Testis (tissue), 3 donors: ENCODE data around the gene C14orf93. TPM values are rescaled to one million over a fixed set of nuclear protein-coding genes. Genes with fewer than 3 reads are reported as not detected.
"Not testable (repeated sequence)": the region's sequence is repeated elsewhere in the genome, so short reads cannot be mapped to it uniquely, and the experiment has no call there.

ENCODE experiments used
- DNase-seq: peaks from one replicate; pipeline ENCODE4 v3.0.0-alpha.2; 2019
- H3K27ac ChIP-seq, 2 donors: fragments of 200-600 bp; sonication (generic); one replicate each; pipeline ENCODE4 v1.5.1; 2019
- H3K27me3 ChIP-seq: fragments of 200-600 bp; sonication (generic); one replicate; pipeline ENCODE4 v1.5.1; 2019
- H3K36me3 ChIP-seq: fragments of 200-600 bp; sonication (generic); one replicate; pipeline ENCODE4 v1.5.1; 2017; ENCODE audit warnings: low read depth; ENCODE audit errors: missing control alignments
- H3K4me1 ChIP-seq: fragments of 200-600 bp; sonication (generic); one replicate; pipeline ENCODE4 v1.5.1; 2019
- H3K4me3 ChIP-seq, 2 donors: fragments of 200-600 bp; sonication (generic); one replicate each; pipeline ENCODE4 v1.5.1; 2017 to 2019
- H3K9me3 ChIP-seq: fragments of 200-600 bp; sonication (generic); one replicate; pipeline ENCODE4 v1.5.1; 2017
- POLR2A ChIP-seq: fragments of 450-650 bp; IDR thresholded peaks from one replicate; pipeline ENCODE4 v1.6.1; 2017; ENCODE audit warnings: antibody characterized with exemption, mild to moderate bottlenecking, moderate library complexity
- WGBS, 2 donors: methylation state at CpG; one replicate each; pipeline ENCODE4 v1.1.5; 2018; 5-methylcytosine and 5-hydroxymethylcytosine counted together
- intact Hi-C: fragments of 100-400 bp; cut with DNase I; formaldehyde crosslinking; loops from one replicate; pipeline ENCODE4 v1.15.1; 2023; ENCODE audit warnings: low total_unique reads
- polyA plus RNA-seq: library from polyadenylated mRNA; stranded (reverse); fragments of 350-450 nt; fragmentation: Illumina TruSeq; extraction: RNeasy Lipid Tissue Mini Kit (QIAGEN cat#74804); gene quantifications from one replicate; pipeline ENCODE4 v1.2.3, GENCODE V29; 2014; ENCODE audit warnings: low read depth, low replicate concordance; ENCODE audit not compliant: insufficient read depth
- total RNA-seq, 2 donors: library from RNA; depleted of rRNA; stranded (reverse); fragments of >200 nt; gene quantifications; one replicate each; pipeline ENCODE4 v1.2.3, GENCODE V29; 2016
- TF ChIP-seq, protein P1 (sequence below), 3 experiments: fragments of 450-650 bp in 2 of 3; fragments of 200-600 bp in 1 of 3; sonication (generic) in 1 of 3; IDR thresholded peaks; one replicate each; pipeline ENCODE4 v1.5.1; 2016 to 2019; ENCODE audit warnings: antibody characterized with exemption in 3 of 3, mild to moderate bottlenecking in 2 of 3, moderate library complexity in 1 of 3

Gene C14orf93
- total and polyA plus RNA-seq, 3 donors from 2014 or later, result 4.5 to 17.5 (median 12.5) TPM

DNA sequence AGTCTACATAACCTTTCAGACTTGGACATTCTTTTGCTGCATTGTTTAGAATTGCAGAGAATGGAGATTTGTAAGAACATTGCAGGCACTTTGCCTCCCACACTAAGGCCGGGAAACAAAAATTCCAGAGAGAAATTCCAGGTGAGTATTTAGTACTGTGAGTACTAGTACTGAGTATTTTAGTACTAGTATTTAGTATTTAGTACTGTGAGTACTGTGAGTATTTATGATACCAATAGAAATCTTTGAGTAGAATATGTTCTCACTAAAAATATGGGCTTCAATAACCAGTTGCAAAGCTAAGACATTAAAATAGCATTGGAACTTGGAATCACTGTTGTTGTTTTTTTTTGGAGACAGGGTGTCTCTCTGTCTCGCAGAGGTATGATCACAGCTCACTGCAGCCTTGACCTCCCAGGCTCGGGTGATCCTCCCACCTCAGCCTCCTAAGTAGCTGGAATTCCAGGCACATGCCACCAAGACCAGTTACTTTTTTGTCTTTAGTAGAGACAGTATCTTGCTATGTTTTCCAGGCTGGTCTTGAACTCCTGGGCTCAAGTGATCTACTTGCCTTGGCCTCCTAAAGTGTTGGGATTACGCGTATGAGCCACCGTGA is 47.8 kb downstream of the C14orf93 start:
- DNase-seq, result no peak
- no peaks in the 10 kb centered on the region for H3K36me3 ChIP-seq
- WGBS, 2 donors, result 66 to 74% methylated on average over 6 of the region's 6 CpGs
- H3K27ac ChIP-seq, result no peak overlapping the region
- intact Hi-C loops, result no loop called here
- no peaks in the 10 kb centered on the region for H3K27me3 ChIP-seq
- no peaks in the 10 kb centered on the region for H3K9me3 ChIP-seq
- TF ChIP-seq, protein P1, sequence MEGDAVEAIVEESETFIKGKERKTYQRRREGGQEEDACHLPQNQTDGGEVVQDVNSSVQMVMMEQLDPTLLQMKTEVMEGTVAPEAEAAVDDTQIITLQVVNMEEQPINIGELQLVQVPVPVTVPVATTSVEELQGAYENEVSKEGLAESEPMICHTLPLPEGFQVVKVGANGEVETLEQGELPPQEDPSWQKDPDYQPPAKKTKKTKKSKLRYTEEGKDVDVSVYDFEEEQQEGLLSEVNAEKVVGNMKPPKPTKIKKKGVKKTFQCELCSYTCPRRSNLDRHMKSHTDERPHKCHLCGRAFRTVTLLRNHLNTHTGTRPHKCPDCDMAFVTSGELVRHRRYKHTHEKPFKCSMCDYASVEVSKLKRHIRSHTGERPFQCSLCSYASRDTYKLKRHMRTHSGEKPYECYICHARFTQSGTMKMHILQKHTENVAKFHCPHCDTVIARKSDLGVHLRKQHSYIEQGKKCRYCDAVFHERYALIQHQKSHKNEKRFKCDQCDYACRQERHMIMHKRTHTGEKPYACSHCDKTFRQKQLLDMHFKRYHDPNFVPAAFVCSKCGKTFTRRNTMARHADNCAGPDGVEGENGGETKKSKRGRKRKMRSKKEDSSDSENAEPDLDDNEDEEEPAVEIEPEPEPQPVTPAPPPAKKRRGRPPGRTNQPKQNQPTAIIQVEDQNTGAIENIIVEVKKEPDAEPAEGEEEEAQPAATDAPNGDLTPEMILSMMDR (IDR thresholded peaks at IDR 0.05), result no peak
- TF ChIP-seq POLR2A, result no peak
- H3K4me3 ChIP-seq, result no peak overlapping the region
- H3K4me1 ChIP-seq, result no peaks in the 10 kb centered on the region

DNA sequence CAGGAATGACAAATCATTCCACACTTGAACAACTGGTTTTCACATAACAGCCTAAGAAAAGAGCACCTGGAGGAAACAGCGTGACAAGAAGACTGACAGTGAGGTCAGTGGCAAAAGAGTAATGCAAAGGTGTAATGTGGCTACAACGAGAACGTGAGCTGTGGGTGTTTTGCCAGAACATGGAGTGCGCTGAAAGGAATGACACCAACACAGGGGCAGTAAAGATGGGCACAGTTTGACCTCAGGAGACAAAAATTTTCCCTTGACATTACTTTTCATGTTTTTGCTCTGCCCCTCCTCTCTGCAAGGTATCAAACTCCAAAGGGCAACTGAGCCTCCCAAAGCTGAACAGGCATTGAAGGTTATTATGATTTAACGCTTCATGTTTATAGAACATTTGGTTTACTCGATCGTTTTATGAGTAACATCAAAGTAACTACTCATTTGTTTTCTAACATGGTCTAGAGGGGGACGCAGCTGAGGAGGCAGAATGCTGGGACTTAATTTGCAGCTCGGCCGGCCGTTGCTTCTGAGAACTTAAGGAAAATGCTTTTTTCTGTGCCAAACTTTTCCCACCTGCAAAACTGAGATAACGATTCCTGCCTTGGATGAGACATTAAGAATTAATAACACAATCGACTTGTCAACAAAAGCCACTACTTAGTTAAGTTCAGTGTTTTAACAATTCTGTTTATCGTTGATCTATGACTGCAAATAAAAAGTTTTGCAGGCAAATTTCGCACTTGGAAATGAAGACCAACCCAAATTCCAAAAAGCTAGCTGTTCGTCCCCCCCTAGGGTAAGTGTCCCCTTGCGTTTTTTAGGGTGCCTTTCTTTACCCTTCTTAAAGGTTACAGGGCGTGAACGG is 54.0 kb downstream of the C14orf93 start:
- 15 to 19% methylated on average over 19 of the region's 19 CpGs for WGBS, 2 donors
- no peaks in the 10 kb centered on the region for H3K36me3 ChIP-seq
- H3K4me1 ChIP-seq, result no peaks in the 10 kb centered on the region
- no peak for DNase-seq
- H3K27me3 ChIP-seq, result no peaks in the 10 kb centered on the region
- H3K4me3 ChIP-seq, result peak overlapping the region; percentile 65 to 79
- peak overlapping the region; percentile 86 to 90 for H3K27ac ChIP-seq
- intact Hi-C loops, result no loop called here
- TF ChIP-seq POLR2A, result no peak
- TF ChIP-seq, protein P1 (IDR thresholded peaks at IDR 0.05), result no peak
- H3K9me3 ChIP-seq, result no peaks in the 10 kb centered on the region

DNA sequence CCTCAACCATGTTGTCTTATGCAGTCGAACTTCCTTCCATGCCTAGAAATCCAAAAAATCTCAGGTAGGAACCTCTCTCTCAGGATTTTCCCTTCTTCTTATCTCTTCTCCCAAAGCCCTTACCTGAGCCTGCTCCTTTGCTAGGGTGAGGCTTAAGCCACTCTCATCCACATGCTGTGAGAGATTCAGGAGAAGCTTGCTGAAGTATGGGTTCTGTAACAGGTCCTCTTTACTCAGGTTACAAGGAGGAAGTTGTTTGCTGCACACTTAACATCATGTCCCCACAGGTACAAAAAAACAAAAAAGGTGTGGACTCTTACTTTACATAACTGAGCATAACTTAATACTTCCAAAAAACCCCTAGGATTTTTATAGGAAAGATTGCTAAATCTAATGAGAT is 57.5 kb downstream of the C14orf93 start:
- 70 to 93% methylated on average over 1 of the region's 1 CpG for WGBS, 2 donors
- no peak overlapping the region for H3K4me3 ChIP-seq
- no peaks in the 10 kb centered on the region for H3K9me3 ChIP-seq
- no peaks in the 10 kb centered on the region for H3K27me3 ChIP-seq
- intact Hi-C loops, result no loop called here
- no peak overlapping the region for H3K27ac ChIP-seq
- no peaks in the 10 kb centered on the region for H3K36me3 ChIP-seq
- H3K4me1 ChIP-seq, result no peaks in the 10 kb centered on the region
- no peak for DNase-seq
- TF ChIP-seq POLR2A, result no peak
- TF ChIP-seq, protein P1 (IDR thresholded peaks at IDR 0.05), result no peak

DNA sequence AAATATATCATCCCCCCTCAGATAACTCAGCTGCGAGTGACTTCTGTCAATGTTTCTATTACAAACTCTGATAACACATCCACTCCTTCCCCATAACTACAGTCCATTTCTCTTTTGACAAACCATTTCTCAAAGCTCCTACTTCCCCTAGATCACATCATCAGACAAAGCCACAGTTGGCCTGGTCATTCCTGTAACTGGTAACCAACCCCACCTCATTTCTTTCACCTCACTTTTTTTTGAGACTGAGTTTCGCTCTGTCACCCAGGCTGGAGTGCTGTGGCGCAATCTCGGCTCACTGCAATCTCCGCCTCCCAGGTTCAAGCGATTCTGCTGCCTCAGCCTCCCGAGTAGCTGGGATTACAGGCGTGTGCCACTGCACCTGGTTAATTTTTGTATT is 58.1 kb downstream of the C14orf93 start:
- H3K9me3 ChIP-seq, H3K27me3 ChIP-seq, H3K36me3 ChIP-seq, intact Hi-C loops, H3K4me1 ChIP-seq, H3K27ac ChIP-seq, DNase-seq, H3K4me3 ChIP-seq: not testable (repeated sequence)
- 92 to 95% methylated on average over 8 of the region's 8 CpGs for WGBS, 2 donors

DNA sequence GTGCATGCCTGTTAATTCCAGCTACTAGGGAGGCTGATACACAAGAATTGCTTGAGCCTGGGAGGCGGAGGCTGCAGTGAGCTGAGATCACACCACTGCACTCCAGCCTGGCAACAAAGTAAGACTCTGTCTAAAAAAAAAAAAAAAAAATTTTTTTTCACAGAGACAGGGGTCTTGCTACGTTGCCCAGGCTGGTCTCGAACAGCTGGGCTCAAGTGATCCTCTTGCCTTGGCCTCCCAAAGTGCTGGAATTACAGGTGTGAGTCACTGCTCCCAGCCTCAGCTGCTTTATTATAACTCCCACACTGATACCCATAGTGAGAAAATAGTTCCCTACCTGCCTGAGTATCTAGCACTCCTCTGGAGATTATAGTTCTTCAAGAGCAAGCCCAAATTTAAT is 64.3 kb downstream of the C14orf93 start:
- no peak for TF ChIP-seq POLR2A
- H3K9me3 ChIP-seq, result no peaks in the 10 kb centered on the region
- no peak overlapping the region for H3K27ac ChIP-seq
- no peak overlapping the region for H3K4me3 ChIP-seq
- 97 to 98% methylated on average over 3 of the region's 3 CpGs for WGBS, 2 donors
- no peak for DNase-seq
- no peaks in the 10 kb centered on the region for H3K27me3 ChIP-seq
- H3K36me3 ChIP-seq, result no peaks in the 10 kb centered on the region
- no peaks in the 10 kb centered on the region for H3K4me1 ChIP-seq
- intact Hi-C loops, result no loop called here
